ENCODE results near the gene ERBB4.

Gene ERBB4

GRCh38 chr2:212288308-212288707 is 250.3 kb downstream of the ERBB4 start:
- Histone ChIP-seq H4K8ac (ENCODE audit: low read depth, low read length) (no peak overlapping the region), H2AFZ (ENCODE audit: low read length) (no peak overlapping the region), H3K23ac (ENCODE audit: low read depth, low read length, poor library complexity) (no peak overlapping the region), H3K14ac (ENCODE audit: low read length) (no peak overlapping the region), H3K4me3 (ENCODE audit: low read length in 2 of 2) (no peak overlapping the region), H2BK120ac (ENCODE audit: low read depth, low read length) (no peak overlapping the region), H3K27ac (replicated peaks; ENCODE audit: low read length) (no peak overlapping the region), H3K79me1 (ENCODE audit: low read depth, low read length) (no peaks in the 10 kb centered on the region), H3K27me3 (ENCODE audit: control insufficient read depth in 3 of 3, insufficient read depth in 3 of 3, low read depth in 1 of 3, low read length in 3 of 3) (no peaks in the 10 kb centered on the region), H3K4me2 (ENCODE audit: insufficient read depth, low read length, poor library complexity, severe bottlenecking) (no peak overlapping the region), H3K9ac (ENCODE audit: low read depth, low read length, poor library complexity) (no peak overlapping the region), H2BK15ac (ENCODE audit: low read length) (no peak overlapping the region), H3K4ac (ENCODE audit: low read length) (no peak overlapping the region), H3K9me3 (replicated peaks in 1 of 2; ENCODE audit: control insufficient read depth in 2 of 2, insufficient read depth in 1 of 2, low read depth in 1 of 2, low read length in 2 of 2) (no peaks in the 10 kb centered on the region), H3K4me1 (ENCODE audit: control insufficient read depth in 2 of 2, insufficient read depth in 1 of 2, low read depth in 1 of 2, low read length in 2 of 2) (peaks cover 0 to 5% of the 10 kb centered on the region in 2 donors), H3K36me3 (replicated peaks in 1 of 2; ENCODE audit: control insufficient read depth in 2 of 2, insufficient read depth in 2 of 2, low read length in 2 of 2) (no peaks in the 10 kb centered on the region), H2BK5ac (ENCODE audit: low read length) (no peak overlapping the region), H2AK5ac (ENCODE audit: low read depth, low read length) (no peak overlapping the region), H3K18ac (ENCODE audit: low read length) (no peak overlapping the region), H4K91ac (ENCODE audit: low read depth, low read length, poor library complexity) (no peak overlapping the region), H2BK12ac (ENCODE audit: low read length) (no peak overlapping the region)
- WGBS, 2 donors (ENCODE audit: extremely low coverage in 2 of 2, insufficient read length in 2 of 2, insufficient replicate concordance in 1 of 2) = no CpG with 5 or more reads among the region's 8 CpGs
- DNase-seq (ENCODE audit: low spot score) = no peak

DNA sequence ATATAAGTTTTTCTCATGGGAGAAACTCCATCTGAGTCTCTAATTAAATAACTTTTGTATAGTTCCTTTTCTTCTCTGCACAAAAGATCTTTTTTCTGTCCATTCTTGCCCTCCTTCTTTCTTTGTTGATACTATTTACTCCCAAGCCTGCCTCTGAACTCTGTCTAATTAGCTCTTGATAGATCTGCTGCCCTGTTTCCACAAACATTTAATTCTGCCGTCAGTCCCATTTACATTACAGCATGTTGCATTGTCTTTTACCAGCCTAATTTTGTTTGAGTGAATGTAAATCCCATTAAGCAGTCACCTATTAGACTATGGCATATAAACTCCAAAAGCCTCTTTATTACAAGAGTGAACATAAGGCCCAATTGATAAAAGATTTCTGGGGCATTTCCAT is 254.4 kb downstream of the ERBB4 start:
- H3K23ac ChIP-seq (ENCODE audit: low read depth, low read length, poor library complexity) = no peak overlapping the region
- no peak overlapping the region for H2BK12ac ChIP-seq (ENCODE audit: low read length)
- no peak overlapping the region for H3K9ac ChIP-seq (ENCODE audit: low read depth, low read length, poor library complexity)
- no peaks in the 10 kb centered on the region for H3K36me3 ChIP-seq (replicated peaks in 1 of 2; ENCODE audit: control insufficient read depth in 2 of 2, insufficient read depth in 2 of 2, low read length in 2 of 2)
- no peak overlapping the region for H2BK120ac ChIP-seq (ENCODE audit: low read depth, low read length)
- peak; percentile 42 for DNase-seq (ENCODE audit: low spot score)
- H4K8ac ChIP-seq (ENCODE audit: low read depth, low read length) = no peak overlapping the region
- H3K27ac ChIP-seq (replicated peaks; ENCODE audit: low read length) = no peak overlapping the region
- no peaks in the 10 kb centered on the region for H3K27me3 ChIP-seq (ENCODE audit: control insufficient read depth in 3 of 3, insufficient read depth in 3 of 3, low read depth in 1 of 3, low read length in 3 of 3)
- H3K79me1 ChIP-seq (ENCODE audit: low read depth, low read length) = no peaks in the 10 kb centered on the region
- no peak overlapping the region for H3K4me3 ChIP-seq (ENCODE audit: low read length in 2 of 2)
- H3K18ac ChIP-seq (ENCODE audit: low read length) = no peak overlapping the region
- no peak overlapping the region for H2BK5ac ChIP-seq (ENCODE audit: low read length)
- H3K9me3 ChIP-seq (replicated peaks in 1 of 2; ENCODE audit: control insufficient read depth in 2 of 2, insufficient read depth in 1 of 2, low read depth in 1 of 2, low read length in 2 of 2) = no peaks in the 10 kb centered on the region
- H4K91ac ChIP-seq (ENCODE audit: low read depth, low read length, poor library complexity) = no peak overlapping the region
- H3K4ac ChIP-seq (ENCODE audit: low read length) = no peak overlapping the region
- H3K4me1 ChIP-seq (ENCODE audit: control insufficient read depth in 2 of 2, insufficient read depth in 1 of 2, low read depth in 1 of 2, low read length in 2 of 2) = peaks cover 0 to 7% of the 10 kb centered on the region in 2 donors
- WGBS, 2 donors (ENCODE audit: extremely low coverage in 2 of 2, insufficient read length in 2 of 2, insufficient replicate concordance in 1 of 2) = no CpG with 5 or more reads among the region's 1 CpG
- no peak overlapping the region for H2AK5ac ChIP-seq (ENCODE audit: low read depth, low read length)
- H3K14ac ChIP-seq (ENCODE audit: low read length) = no peak overlapping the region
- no peak overlapping the region for H2AFZ ChIP-seq (ENCODE audit: low read length)
- H3K4me2 ChIP-seq (ENCODE audit: insufficient read depth, low read length, poor library complexity, severe bottlenecking) = no peak overlapping the region
- no peak overlapping the region for H2BK15ac ChIP-seq (ENCODE audit: low read length)

- H3K4me2 ChIP-seq (ENCODE audit: insufficient read depth, low read length, poor library complexity, severe bottlenecking) = no peak overlapping the region
- no peaks in the 10 kb centered on the region for H3K79me1 ChIP-seq (ENCODE audit: low read depth, low read length)
- no peak overlapping the region for H3K4me3 ChIP-seq (ENCODE audit: low read length in 2 of 2)
- H3K36me3 ChIP-seq (replicated peaks in 1 of 2; ENCODE audit: control insufficient read depth in 2 of 2, insufficient read depth in 2 of 2, low read length in 2 of 2) = no peaks in the 10 kb centered on the region
- no CpG with 5 or more reads among the region's 3 CpGs for WGBS, 2 donors (ENCODE audit: extremely low coverage in 2 of 2, insufficient read length in 2 of 2, insufficient replicate concordance in 1 of 2)
- no peak overlapping the region for H3K27ac ChIP-seq (replicated peaks; ENCODE audit: low read length)
- no peak overlapping the region for H2BK120ac ChIP-seq (ENCODE audit: low read depth, low read length)
- H3K9ac ChIP-seq (ENCODE audit: low read depth, low read length, poor library complexity) = no peak overlapping the region
- peaks cover 0 to 7% of the 10 kb centered on the region in 2 donors for H3K4me1 ChIP-seq (ENCODE audit: control insufficient read depth in 2 of 2, insufficient read depth in 1 of 2, low read depth in 1 of 2, low read length in 2 of 2)
- no peak overlapping the region for H2BK12ac ChIP-seq (ENCODE audit: low read length)
- H4K8ac ChIP-seq (ENCODE audit: low read depth, low read length) = no peak overlapping the region
- H3K23ac ChIP-seq (ENCODE audit: low read depth, low read length, poor library complexity) = no peak overlapping the region
- H3K18ac ChIP-seq (ENCODE audit: low read length) = no peak overlapping the region
- H2AK5ac ChIP-seq (ENCODE audit: low read depth, low read length) = no peak overlapping the region
- no peak overlapping the region for H2AFZ ChIP-seq (ENCODE audit: low read length)
- H3K9me3 ChIP-seq (replicated peaks in 1 of 2; ENCODE audit: control insufficient read depth in 2 of 2, insufficient read depth in 1 of 2, low read depth in 1 of 2, low read length in 2 of 2) = no peaks in the 10 kb centered on the region
- DNase-seq (ENCODE audit: low spot score) = no peak
- no peak overlapping the region for H4K91ac ChIP-seq (ENCODE audit: low read depth, low read length, poor library complexity)
- no peak overlapping the region for H3K14ac ChIP-seq (ENCODE audit: low read length)
- H2BK15ac ChIP-seq (ENCODE audit: low read length) = no peak overlapping the region
- no peak overlapping the region for H2BK5ac ChIP-seq (ENCODE audit: low read length)
- H3K4ac ChIP-seq (ENCODE audit: low read length) = no peak overlapping the region
- H3K27me3 ChIP-seq (ENCODE audit: control insufficient read depth in 3 of 3, insufficient read depth in 3 of 3, low read depth in 1 of 3, low read length in 3 of 3) = no peaks in the 10 kb centered on the region
These were observed 255.8 kb downstream of the ERBB4 start for GRCh38 chr2:212282671-212283261.

DNA sequence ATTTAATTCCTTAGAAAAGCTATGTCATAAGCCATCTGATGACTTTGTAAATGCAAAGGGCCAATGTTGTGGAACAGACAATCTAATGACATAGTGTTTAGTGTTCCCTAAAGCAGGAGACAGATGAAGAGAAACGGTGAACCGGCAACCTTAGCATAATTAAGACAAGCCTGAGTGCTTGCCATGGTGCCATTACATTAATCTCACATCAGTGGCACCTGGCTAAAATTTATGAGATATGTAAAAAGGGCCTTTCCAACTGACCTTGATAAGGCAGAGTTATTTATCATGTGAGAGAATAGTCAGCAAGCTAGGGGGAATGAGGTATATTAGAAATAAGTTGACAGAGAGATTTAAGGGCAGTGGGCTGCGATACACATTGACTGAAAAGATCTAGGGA is 261.8 kb downstream of the ERBB4 start:
- H3K9me3 ChIP-seq (replicated peaks in 1 of 2; ENCODE audit: control insufficient read depth in 2 of 2, insufficient read depth in 1 of 2, low read depth in 1 of 2, low read length in 2 of 2) = no peaks in the 10 kb centered on the region
- no CpG with 5 or more reads among the region's 3 CpGs for WGBS, 2 donors (ENCODE audit: extremely low coverage in 2 of 2, insufficient read length in 2 of 2, insufficient replicate concordance in 1 of 2)
- no peak overlapping the region for H4K8ac ChIP-seq (ENCODE audit: low read depth, low read length)
- H3K23ac ChIP-seq (ENCODE audit: low read depth, low read length, poor library complexity) = no peak overlapping the region
- H3K4me3 ChIP-seq (ENCODE audit: low read length in 2 of 2) = no peak overlapping the region
- no peaks in the 10 kb centered on the region for H3K36me3 ChIP-seq (replicated peaks in 1 of 2; ENCODE audit: control insufficient read depth in 2 of 2, insufficient read depth in 2 of 2, low read length in 2 of 2)
- no peak overlapping the region for H3K27ac ChIP-seq (replicated peaks; ENCODE audit: low read length)
- H2BK12ac ChIP-seq (ENCODE audit: low read length) = no peak overlapping the region
- H3K4me1 ChIP-seq (ENCODE audit: control insufficient read depth in 2 of 2, insufficient read depth in 1 of 2, low read depth in 1 of 2, low read length in 2 of 2) = peaks cover 0 to 1% of the 10 kb centered on the region in 2 donors
- no peak overlapping the region for H4K91ac ChIP-seq (ENCODE audit: low read depth, low read length, poor library complexity)
- no peak overlapping the region for H3K4me2 ChIP-seq (ENCODE audit: insufficient read depth, low read length, poor library complexity, severe bottlenecking)
- H3K27me3 ChIP-seq (ENCODE audit: control insufficient read depth in 3 of 3, insufficient read depth in 3 of 3, low read depth in 1 of 3, low read length in 3 of 3) = no peaks in the 10 kb centered on the region
- no peak for DNase-seq (ENCODE audit: low spot score)
- H3K14ac ChIP-seq (ENCODE audit: low read length) = no peak overlapping the region
- H2AK5ac ChIP-seq (ENCODE audit: low read depth, low read length) = no peak overlapping the region
- no peak overlapping the region for H3K18ac ChIP-seq (ENCODE audit: low read length)
- H2BK5ac ChIP-seq (ENCODE audit: low read length) = no peak overlapping the region
- no peak overlapping the region for H3K9ac ChIP-seq (ENCODE audit: low read depth, low read length, poor library complexity)
- no peak overlapping the region for H2AFZ ChIP-seq (ENCODE audit: low read length)
- H3K4ac ChIP-seq (ENCODE audit: low read length) = no peak overlapping the region
- no peak overlapping the region for H2BK15ac ChIP-seq (ENCODE audit: low read length)
- no peak overlapping the region for H2BK120ac ChIP-seq (ENCODE audit: low read depth, low read length)
- H3K79me1 ChIP-seq (ENCODE audit: low read depth, low read length) = no peaks in the 10 kb centered on the region

Data from neuronal stem cell (in vitro differentiated cells).